Esophagus squamous epithelium (tissue), 4 donors: ENCODE results near the gene EPDR1.

Source experiments
- CTCF ChIP-seq, 6 experiments: fragments of 450-650 bp in 4 of 6; fragments of 200-600 bp in 2 of 6; sonication (generic) in 2 of 6; IDR thresholded peaks; one replicate each; pipeline ENCODE4 v1.5.1; 2016 to 2019; ENCODE audit warnings: antibody characterized with exemption in 6 of 6, mild to moderate bottlenecking in 4 of 6, moderate library complexity in 4 of 6
- POLR2A ChIP-seq, 4 donors: fragments of 450-650 bp; IDR thresholded peaks; one replicate each; pipeline ENCODE4 v1.6.1; 2017; ENCODE audit warnings: antibody characterized with exemption in 4 of 4, mild to moderate bottlenecking in 4 of 4, moderate library complexity in 3 of 4

GRCh38 chr7:37952240-37952639, 31.8 kb downstream of the EPDR1 start:
- no peak for TF ChIP-seq CTCF (IDR thresholded peaks at IDR 0.05)
- no peak for TF ChIP-seq POLR2A (IDR thresholded peaks at IDR 0.05)
